ENCODE data around the gene DPH1.
A peak's percentile ranks its signal among the peaks of the same experiment; 100 is the strongest.

The DPH1 gene

DNA sequence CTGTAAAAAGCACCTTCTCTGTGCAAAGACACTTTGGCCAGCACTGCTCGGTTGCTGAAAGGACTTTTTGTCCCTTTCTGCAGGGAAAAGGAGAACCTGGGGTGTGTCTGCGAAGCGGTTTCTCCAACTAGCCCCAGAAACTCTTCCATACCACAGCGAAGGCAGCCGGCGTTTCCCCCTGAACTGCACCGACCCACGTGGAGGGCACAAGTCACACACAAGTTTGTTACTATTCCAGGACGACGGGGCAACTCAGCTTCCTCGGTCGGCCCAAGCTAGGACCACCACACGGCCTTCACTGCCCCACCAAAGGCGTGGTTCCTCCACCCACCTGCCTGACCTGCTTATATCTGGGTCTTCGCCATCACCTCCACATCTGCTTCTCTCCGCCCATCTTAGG, 6.7 kb upstream of the DPH1 start:
- peaks cover 0 to 38% (median 32%) of the 10 kb centered on the region in 4 donors for H3K4me1 ChIP-seq
- intact Hi-C loops (cut with DNase I; ENCODE audit: low total_unique reads), result no loop called here
- no peak overlapping the region for H3K4me3 ChIP-seq
- DNase-seq, result no peak
- peaks cover 0 to 56% of the 10 kb centered on the region in 2 donors for H3K27me3 ChIP-seq
- no peaks in the 10 kb centered on the region for H3K36me3 ChIP-seq
- no peak overlapping the region for H3K27ac ChIP-seq
- H3K9me3 ChIP-seq, result no peaks in the 10 kb centered on the region
- TF ChIP-seq, protein P1, sequence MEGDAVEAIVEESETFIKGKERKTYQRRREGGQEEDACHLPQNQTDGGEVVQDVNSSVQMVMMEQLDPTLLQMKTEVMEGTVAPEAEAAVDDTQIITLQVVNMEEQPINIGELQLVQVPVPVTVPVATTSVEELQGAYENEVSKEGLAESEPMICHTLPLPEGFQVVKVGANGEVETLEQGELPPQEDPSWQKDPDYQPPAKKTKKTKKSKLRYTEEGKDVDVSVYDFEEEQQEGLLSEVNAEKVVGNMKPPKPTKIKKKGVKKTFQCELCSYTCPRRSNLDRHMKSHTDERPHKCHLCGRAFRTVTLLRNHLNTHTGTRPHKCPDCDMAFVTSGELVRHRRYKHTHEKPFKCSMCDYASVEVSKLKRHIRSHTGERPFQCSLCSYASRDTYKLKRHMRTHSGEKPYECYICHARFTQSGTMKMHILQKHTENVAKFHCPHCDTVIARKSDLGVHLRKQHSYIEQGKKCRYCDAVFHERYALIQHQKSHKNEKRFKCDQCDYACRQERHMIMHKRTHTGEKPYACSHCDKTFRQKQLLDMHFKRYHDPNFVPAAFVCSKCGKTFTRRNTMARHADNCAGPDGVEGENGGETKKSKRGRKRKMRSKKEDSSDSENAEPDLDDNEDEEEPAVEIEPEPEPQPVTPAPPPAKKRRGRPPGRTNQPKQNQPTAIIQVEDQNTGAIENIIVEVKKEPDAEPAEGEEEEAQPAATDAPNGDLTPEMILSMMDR (IDR thresholded peaks at IDR 0.05), result no peak

DNA sequence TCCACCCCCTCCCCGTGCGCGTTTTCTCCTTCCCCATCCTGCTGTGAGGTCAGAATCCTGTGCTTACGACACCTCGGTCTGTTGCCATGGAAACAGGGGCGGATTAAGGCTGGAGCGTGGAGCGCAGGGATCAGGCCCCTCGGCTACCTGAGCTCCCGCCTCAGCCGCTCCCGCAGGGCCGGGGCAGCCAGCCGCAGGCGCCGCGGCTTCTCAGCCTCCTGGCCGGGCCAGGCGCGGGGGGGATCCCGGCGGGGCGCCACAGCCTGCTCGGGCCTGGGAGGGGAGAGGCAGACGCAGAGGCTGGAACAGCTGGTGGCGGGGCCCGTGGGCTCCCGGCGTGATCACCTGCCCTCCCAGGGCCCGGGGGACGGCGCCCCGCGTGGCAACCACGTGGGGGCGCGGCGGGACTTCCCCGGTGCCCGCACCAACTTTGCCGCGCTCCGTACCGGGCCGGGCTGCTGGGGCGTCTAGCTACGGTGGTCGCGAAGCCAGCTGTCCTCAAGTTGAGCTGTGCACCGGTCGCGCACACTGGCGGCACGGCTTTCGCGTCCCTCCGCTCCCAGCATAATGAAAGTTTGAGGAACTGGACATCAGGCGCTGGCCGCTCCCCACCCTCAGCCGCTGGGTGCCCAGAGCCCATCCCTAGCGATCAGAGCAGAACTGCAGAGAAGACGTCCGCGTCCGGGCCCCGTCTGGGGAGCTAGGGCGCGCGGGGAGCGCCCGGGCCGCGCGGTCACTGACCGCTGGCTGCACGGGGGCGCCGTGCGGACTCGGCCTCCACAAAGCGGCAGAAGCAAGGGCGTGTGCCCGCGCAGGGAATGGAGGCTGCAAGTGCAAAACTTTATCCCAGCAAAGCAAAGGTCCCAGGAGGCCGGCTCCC, 6.0 kb upstream of the DPH1 start:
- Histone ChIP-seq H3K27ac (no peak overlapping the region), H3K4me1 (peaks cover 0 to 38% (median 32%) of the 10 kb centered on the region in 4 donors), H3K36me3 (no peaks in the 10 kb centered on the region), H3K9me3 (no peaks in the 10 kb centered on the region), H3K4me3 (peak overlapping the region; percentile 50 to 67), H3K27me3 (peaks cover 0 to 62% of the 10 kb centered on the region in 2 donors)
- intact Hi-C loops (cut with DNase I; ENCODE audit: low total_unique reads), result no loop called here
- DNase-seq, result peak; percentile 72 to 78
- TF ChIP-seq, protein P1 (IDR thresholded peaks at IDR 0.05), result no peak

DNA sequence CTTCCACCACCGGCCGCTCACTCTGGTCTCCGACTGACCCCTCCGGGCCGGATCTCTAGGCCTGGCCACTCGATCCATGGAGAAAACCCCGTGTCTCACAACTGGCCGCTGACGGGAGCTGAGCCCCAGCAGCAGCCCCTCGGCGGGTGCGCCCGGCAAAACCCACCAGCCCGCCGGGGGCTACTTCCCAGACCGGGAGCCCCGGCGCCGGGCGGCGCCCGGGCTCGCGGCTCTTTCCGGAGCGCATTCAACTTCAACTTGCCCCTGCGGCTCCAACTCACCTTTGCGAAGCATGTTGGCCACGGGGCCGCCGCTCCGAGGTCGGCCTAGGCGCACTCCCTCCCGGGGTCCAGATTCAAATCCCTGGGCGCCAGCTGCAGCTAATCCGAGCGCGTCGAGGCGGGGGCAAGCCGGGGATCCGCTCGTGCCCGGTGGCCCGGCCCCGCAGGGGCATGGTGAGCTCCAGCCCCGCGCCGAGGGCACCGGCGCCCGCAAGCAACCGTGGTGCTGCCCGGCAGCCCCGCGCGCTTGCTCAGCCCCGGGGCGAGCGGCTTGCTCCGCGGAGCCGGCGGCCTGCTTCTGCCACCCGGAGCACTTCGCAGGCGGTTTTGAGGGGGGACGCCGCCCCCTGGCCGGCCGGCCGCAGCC, 5.3 kb upstream of the DPH1 start:
- no peak for DNase-seq
- Histone ChIP-seq H3K4me1 (peaks cover 0 to 42% (median 34%) of the 10 kb centered on the region in 4 donors), H3K36me3 (no peaks in the 10 kb centered on the region), H3K9me3 (no peaks in the 10 kb centered on the region), H3K4me3 (peak overlapping the region; percentile 50 to 67), H3K27ac (no peak overlapping the region), H3K27me3 (peaks cover 0 to 70% of the 10 kb centered on the region in 2 donors)
- TF ChIP-seq, protein P1 (IDR thresholded peaks at IDR 0.05), result no peak
- intact Hi-C loops (cut with DNase I; ENCODE audit: low total_unique reads), result loop anchor here (5.0 kb wide), 1 partner anchor 112 kb away; no protein-coding TSS in a partner anchor

DNA sequence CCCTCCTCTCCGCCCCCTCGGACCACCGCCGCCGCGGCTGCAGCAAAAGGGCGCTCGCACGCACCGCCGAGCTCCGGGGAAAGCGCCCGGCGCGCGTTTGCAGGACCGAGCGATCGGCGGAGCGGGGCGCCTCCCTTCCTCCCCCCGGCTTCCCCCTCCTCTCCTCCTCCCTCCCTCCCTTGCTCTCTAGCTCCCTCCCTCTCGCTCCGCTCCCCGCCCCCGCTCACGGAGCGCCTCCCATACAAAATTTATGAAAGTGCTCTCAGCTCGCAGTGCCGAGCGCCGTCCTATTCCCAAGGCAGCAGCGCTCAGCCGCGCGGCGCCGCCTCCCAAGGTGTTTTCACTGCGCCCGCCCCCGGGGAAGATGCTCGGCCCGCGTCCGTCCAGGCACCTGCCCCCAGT, 4.7 kb upstream of the DPH1 start, which contains the start of gene RTN4RL1:
Gene RTN4RL1 (minus strand): TSS at position 115 of the 402 bp plus-strand sequence. CDS start 469 bp downstream, outside the sequence.
- TF ChIP-seq, protein P1 (IDR thresholded peaks at IDR 0.05), result no peak
- intact Hi-C loops (cut with DNase I; ENCODE audit: low total_unique reads), result loop anchor here (5.0 kb wide), 1 partner anchor 113 kb away; no protein-coding TSS in a partner anchor
- no peak within 1 kb of the TSS for H3K27ac ChIP-seq

DNA sequence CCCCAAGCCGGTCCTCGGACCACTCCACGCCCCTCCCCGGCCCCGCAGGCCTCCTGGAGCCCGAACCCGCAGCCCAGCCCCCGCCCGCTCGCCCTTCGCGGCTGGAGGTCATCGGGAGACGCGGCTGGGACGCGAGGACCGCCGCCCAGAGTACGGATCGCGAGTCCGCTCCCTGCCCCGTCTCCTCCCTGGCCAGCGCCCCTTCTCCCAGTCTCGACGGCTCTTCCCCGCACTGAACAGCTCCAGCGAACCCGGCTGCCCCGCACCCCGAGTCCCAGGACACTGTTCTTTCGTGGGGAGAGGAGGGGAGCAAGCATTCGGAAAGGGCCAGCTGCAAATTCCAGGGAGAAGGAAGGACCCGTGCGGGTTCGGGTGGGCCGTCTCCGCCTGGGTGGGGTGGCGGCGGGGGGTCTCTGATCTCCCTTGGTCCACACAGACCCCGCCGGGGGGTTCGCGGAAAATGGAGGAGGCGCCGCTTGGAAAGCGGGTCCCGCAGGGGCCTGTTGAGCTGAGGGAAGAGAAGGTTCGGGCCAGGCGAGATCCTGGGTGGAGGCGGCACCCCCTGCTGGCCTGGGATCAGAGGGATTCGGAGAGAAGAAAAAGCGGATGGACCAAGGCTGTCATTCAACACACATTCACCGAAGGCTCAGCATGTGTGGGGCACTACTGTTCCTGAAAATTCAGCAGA, 4.2 kb upstream of the DPH1 start:
- DNase-seq, result peak; percentile 68 to 82
- Histone ChIP-seq H3K4me1 (peaks cover 0 to 47% (median 37%) of the 10 kb centered on the region in 4 donors), H3K27ac (no peak overlapping the region), H3K4me3 (peak overlapping the region; percentile 50 to 67), H3K27me3 (peaks cover 0 to 71% of the 10 kb centered on the region in 2 donors), H3K9me3 (no peaks in the 10 kb centered on the region), H3K36me3 (no peaks in the 10 kb centered on the region)
- intact Hi-C loops (cut with DNase I; ENCODE audit: low total_unique reads), result loop anchor here (5.0 kb wide), 1 partner anchor 113 kb away; no protein-coding TSS in a partner anchor
- TF ChIP-seq, protein P1 (IDR thresholded peaks at IDR 0.05), result peak; percentile 64 to 66

More for the DNA sequence above, 4.7 kb upstream of the DPH1 start, which contains the start of gene RTN4RL1:
- Histone ChIP-seq H3K27me3 (peaks cover 0 to 71% of the 10 kb centered on the region in 2 donors), H3K4me3 (peak within 1 kb of the TSS; percentile 50 to 67), H3K4me1 (peaks cover 0 to 44% (median 35%) of the 10 kb centered on the region in 4 donors), H3K9me3 (no peaks in the 10 kb centered on the region), H3K36me3 (no peaks in the 10 kb centered on the region)
- DNase-seq, result peak; percentile 68 to 81

All from tibial artery (tissue), 4 donors.